RKO (cell line): Measurements from ENCODE around the gene FCRL3.
"Not testable (repeated sequence)": the region's sequence is repeated elsewhere in the genome, so short reads cannot be mapped to it uniquely, and the experiment has no call there.

ENCODE experiments used
- DNase-seq: peaks from one replicate; pipeline ENCODE4 v3.0.0-alpha.2; 2016; ENCODE audit warnings: low spot score

The FCRL3 gene

GRCh38 chr1:157700732-157701131 lies at the start of gene FCRL3:
TSS of gene FCRL3 (minus strand) at chr1:157700769. CDS start at chr1:157700489, 280 bp downstream.
- DNase-seq, result no peak

DNA sequence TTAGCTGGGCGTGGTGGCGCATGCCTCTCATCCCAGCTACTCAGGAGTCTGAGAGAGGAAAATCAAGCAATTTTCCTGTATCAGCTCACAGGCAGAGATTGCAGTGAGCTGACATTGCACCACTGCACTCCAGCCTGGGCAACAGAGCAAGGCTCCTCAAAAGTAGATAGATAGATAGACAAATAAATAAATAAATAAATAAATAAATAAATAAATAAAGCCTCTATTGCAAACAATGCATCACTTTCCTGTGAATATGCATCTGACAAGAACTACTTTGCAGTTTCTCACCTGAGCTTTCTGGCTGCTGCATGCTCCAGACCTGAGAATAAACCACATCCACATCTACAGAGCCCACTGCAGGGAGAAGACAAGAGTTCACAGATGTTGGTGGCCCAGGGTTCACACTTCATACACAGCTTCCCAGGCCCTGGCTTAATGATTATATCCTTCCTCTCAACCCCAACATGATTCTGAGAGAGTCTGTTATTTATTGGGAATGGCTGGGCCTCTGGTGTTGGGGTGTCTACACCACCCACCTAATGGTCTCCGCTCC lies 47.8 kb upstream of the FCRL3 start:
- no peak for DNase-seq

GRCh38 chr1:157739229-157739901 lies 38.8 kb upstream of the FCRL3 start:
- DNase-seq, result peak; percentile 16

DNA sequence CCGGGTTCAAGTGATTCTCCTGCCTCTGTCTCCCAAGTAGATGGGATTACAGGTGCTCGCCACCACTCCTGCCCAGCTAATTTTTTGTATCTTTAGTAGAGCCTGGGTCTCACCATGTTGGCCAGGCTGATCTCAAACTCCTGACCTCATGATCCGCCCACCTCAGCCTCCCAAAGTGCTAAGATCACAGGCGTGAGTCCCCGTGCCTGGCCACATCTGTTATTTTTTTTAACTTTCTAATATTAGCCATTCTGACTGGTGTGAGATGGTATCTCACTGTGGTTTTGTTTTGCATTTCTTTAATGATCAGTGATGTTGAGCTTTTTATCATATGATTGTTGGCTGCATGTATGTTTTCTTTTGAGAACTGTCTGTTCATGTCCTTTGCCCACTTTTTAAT lies 35.4 kb upstream of the FCRL3 start:
- DNase-seq, result not testable (repeated sequence)

- DNase-seq, result no peak
Measured at GRCh38 chr1:157734321-157734720, 33.8 kb upstream of the FCRL3 start.

DNA sequence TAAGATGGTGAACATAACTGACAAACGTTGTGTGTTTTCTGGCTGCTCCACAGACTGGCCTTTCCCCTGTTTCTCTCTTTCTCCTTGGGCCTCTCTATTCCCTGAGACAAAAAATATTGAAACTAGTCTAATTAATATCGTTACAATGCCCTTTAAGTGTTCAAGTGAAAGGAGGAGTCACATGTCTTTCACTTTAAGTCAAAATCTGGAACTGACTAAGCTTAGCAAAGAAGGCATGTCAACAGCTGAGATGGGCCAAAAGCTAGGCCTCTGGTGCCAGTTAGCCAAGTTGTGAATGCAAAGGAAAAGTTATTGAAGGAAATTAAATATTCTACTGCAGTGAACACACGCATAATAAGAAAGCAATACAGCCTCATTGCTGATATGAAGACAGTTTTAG lies 32.2 kb upstream of the FCRL3 start:
- DNase-seq, result no peak

DNA sequence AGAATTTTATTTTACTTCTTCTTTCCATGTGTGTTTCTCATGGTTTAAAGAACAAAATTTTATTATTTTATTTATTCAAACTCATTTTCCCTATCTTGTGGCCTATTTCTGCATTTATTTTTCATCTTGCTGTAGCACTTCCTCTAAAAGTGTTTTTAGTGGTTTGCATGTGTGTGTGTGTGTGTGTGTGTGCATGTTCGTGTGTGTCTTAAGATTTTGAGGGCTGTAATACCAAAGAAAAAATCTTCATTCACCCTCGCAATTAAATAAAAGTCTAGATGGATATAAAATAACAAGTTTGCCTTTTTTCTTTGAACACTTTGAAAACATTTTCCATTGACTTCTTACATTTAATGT lies 24.6 kb upstream of the FCRL3 start:
- DNase-seq, result no peak

DNA sequence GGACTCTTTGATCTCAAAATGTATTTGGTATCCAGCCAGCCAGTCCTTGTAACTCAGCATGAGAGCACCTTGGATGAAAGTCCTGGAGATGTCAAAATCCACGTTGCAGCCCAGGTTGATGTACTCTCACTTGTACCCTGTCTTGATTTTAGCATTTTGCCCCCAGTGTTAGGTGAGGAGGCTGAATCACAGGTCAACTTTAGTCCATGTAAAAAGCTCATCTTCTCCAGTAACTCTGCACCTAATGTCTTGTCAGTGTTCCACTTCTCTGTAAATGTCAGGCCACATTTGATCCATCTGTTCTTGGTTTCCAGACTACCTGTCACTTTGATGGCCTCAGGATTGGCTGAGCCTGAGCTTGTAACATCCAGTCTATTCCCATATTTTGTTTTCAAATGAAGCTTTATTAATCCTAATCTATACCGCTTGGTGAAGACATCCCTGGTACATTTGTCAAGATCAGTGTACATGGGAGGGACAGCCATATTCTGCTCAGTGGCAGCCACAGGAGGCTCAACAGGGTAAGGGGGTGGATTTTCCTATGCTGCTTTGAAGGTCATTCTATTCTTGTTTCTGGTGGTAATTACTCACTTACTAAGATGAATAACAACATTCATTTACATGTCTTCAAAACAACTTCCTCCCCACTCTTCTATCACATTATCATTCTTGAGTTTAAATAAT lies 24.1 kb upstream of the FCRL3 start:
- no peak for DNase-seq

DNA sequence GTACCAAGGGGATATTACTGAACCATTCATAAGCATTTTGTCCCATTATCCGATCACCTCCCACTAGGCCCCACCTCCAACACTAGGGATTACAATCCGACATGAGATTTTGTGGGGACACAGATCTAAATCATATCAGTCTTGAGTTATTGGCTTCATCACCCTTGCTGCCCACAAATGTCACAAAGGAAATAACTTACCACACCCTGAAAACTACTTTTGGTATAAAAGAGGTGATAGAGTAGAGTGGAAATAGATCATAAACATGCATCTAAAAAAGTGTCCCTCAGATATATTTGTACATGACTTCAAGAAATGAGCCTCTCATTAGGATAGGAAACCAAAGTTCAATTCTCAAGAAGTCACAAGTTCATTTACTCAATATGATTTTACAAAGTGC lies 22.6 kb upstream of the FCRL3 start:
- no peak for DNase-seq

DNA sequence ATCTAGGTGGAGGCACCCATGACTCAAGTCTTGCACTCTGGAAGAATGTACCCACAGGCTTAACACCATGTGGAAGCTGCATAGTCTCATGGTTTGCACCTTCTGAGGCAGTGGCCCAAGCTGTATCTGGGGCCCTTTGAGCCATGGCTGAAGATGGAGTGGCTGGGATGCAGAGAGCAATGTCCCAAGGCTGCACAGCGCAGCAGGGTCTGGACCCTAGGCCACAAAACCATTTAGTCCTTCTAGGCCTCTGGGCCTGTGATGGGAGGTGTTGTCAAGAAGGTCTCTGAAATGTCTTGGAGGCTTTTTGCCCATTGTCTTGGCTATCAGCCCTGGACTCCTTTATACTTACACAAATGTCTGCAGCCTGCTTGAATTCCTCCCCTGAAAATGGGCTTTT lies 21.4 kb upstream of the FCRL3 start:
- DNase-seq, result no peak

DNA sequence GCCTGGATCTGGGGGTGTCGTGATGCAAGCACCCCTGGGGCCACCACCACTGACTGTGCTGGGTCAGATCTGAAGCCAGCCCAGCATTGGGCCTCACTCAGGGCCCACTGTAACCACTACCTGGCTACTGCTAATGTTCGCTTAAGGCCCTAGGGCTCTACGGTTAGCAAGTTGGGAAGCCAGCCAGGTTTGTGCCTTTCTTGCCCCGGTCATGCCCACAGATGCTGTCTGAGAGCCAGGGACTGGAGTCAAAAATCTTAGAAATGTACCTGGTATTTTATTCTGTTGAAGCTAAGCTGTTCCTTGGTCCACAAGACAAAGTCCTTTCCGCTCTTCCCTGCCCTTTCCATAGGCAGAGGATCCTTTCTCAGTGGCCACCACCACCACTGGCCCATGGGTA lies 15.2 kb upstream of the FCRL3 start:
- DNase-seq, result no peak

GRCh38 chr1:157711802-157712201 lies 11.2 kb upstream of the FCRL3 start:
- DNase-seq, result no peak

GRCh38 chr1:157704878-157705277 lies 4.3 kb upstream of the FCRL3 start:
- no peak for DNase-seq

- no peak for DNase-seq
Measured at GRCh38 chr1:157703981-157704380, 3.4 kb upstream of the FCRL3 start.

- no peak for DNase-seq
Measured at GRCh38 chr1:157702308-157702825, 1.8 kb upstream of the FCRL3 start.

DNA sequence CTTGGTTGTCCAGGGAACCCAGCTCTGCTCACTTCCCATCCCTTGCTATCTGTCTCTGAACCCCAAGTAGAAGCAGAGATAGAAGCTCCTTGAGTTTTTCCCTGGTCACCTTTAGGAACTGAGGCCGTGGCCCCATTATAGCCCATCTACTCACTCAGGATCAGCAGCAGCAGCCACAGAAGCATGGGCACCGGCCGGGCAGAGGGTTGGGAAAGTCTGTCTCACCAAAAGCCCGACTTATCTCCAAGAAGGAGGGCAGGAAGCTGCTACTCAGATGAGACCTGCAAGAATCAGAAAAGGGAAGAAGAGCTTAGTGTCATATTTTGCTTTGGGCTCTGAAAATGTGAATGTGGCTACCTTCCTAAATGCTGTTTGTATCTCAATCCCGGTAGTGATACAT lies 264 bp downstream of the FCRL3 start:
- DNase-seq, result no peak

DNA sequence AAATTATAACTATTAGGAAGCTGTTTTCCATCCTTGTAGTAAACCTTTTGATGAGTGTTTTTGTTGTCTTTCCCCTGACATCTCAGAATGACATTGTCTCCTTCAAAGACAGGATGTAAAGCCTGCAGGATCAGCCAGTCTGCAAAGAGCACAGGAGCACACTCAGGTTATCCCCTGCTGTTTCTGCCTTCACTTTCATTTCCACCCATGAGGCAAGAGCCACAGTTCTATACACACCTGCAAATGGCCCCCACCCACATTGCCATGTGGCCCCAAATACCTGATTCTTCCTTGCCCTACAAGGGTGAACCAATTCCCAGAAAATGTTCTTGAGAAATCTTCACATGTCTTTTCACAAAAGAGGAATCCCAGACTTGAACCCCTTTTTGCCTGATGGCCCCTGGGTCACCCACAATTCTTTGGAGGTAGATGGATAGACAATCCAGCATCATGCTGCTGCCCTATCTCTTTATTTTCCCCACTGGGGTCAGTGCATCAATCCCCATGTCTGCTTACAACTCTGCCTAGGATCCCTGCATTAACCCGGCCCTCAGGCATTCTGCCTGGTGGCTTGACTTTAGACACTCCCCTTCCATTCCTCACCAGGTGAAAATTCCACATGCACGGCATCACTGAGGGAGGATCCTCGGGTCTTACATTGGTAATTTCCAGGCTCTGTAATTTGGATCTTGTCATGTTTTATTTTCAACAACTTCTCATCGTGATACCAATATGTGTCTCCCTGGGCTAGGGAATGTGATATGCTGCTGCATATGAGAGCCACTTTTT lies 2.6 kb downstream of the FCRL3 start:
- no peak for DNase-seq

GRCh38 chr1:157696966-157697628 lies 3.5 kb downstream of the FCRL3 start:
- no peak for DNase-seq

DNA sequence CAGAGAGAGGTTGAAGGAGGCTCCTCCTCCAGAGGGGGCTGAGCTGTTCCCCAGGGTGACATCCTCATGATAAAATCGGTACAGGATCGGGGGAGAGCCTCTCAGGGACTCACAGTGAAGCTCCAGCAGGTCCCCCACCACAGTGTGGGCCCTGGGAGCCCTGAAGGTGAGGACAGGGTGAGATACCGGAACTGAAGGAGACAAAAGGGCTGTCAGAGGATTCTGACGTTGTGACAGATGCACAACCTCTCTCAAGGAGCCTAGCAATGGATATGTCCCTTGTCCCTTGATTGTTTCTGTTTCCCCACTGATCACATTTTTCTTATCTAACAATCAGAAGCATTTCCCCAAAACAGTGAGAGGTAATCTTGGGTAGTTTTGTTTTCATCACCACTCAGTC lies 5.2 kb downstream of the FCRL3 start:
- no peak for DNase-seq

DNA sequence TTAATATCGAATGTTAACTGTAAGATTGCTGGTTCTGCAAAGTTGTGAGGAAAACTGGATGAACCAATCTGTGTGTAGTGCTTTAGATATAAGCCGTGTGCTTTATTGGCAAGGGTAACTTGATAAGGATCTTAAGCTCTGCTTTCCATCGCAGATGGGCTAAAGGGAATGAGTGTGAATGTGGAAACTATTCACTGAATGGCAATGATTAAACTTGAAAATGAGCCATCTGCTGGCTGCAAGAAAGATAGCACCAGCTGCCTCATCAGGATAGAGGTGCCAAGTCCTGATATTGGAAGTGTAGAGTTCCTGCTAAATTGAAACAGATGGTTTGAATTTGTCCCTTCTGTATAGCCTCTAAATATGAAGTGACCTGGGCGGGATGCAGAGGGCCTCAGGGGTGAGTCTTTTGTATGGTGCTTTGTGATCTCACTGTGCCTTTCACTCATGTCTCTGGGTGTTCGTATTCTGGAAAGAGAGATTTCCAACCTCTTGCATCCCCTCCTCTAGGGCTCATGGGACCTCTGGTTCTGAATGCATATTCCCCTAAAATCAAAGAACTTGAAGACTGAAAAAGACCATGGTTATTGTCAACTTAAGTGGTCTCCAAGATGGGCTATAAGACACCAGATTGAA lies 9.2 kb downstream of the FCRL3 start:
- peak; percentile 68 for DNase-seq

DNA sequence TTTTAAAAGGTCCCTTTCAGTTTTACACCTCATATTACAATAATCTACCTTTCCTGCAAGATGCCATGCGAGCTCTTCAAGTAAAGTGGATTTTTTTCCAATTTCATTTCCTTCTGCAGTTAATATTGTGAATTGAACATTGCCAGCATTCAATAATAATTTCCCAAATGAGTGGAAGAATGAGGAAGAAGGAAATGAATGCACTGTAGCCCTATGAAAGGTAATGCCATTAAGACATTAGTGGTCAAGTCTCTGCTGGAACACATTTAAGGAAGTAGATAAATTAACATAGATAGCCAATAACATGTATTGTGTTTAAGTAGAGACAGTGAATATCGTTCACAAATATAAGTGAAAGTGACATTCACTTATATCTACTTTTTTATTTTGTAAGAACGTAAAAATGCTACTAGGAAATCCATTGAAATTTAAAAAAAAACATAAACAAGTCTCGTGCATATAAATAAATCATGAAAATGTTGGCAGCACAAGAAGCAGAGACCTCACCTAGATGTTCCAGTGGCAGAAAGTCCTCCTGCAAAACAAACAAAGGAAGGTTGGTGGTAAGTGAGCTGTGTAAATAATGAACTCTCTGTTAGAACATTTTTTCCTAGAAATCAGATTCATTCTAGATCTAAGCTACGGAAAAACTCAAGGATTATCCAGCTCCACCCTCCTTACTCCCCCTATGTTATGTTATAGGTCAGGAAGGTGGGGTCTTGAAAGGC lies 17.7 kb downstream of the FCRL3 start:
- no peak for DNase-seq
